Kidney tubule cell (primary cell): ENCODE data around the gene TMEM87B.

Experiments used
- DNase-seq: peaks from one replicate; pipeline ENCODE4 v3.0.0-alpha.2; 2018; ENCODE audit warnings: low spot score

The TMEM87B gene

DNA sequence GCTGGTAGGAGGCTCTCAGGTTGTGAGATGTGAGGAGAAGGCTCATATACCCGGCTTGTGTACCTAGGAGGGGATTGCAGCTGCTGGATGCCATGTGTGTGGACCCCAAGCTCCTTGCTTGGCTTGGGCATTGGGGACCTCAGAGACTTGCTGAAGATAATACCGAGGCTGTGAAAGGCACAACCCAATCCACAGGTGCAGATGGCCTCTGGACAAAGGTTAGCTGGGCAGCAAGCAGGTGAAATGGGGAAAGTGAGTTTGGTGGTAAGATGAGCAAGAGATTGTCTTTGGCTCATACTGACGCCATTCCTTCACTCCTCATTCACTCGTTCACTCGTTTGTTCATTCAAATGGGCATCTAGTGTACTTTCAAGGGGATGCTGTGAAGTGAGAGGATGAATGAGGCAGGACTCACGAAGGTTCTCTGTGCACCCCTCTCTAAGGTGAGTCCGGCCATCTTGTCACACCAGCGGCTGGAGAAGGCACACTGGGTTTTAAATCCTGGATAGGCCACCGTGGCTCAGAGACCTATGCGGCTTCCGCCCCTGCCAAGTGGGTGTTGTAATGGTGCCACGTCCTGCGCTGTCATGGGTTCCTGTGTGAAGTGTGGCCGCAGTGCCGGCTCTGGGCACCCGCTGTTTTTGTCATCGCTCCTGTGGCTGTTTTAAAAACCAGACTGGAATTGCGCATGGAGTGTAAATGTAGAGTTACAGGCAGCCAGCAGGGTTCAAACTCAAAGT is 96.8 kb downstream of the TMEM87B start:
- DNase-seq = no peak

- no peak for DNase-seq
These were observed 97.6 kb downstream of the TMEM87B start for GRCh38 chr2:112152476-112153178.

- no peak for DNase-seq
These were observed 98.1 kb downstream of the TMEM87B start for GRCh38 chr2:112153179-112153490.

DNA sequence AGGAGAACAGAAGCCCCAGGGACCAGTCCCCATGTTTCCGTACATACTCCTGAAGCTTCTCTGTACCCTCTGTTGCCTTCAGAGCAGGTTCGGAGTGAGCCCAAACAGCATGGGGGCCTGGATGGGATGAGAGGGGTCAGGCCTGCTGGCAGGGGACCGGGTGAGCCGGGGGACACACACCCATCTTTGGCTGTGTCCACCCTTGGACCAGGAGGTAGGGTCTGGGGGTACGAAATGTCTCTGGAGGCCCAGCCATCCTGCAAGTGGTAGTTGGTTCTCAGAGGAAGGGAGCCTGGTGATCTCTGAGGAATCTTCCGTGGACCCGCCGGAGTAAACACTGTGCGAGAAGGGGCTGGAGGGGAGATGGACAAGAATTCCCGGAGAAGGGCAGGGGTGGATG is 98.4 kb downstream of the TMEM87B start:
- DNase-seq = no peak

- no peak for DNase-seq
These were observed 99.4 kb downstream of the TMEM87B start for GRCh38 chr2:112154246-112155117.

DNA sequence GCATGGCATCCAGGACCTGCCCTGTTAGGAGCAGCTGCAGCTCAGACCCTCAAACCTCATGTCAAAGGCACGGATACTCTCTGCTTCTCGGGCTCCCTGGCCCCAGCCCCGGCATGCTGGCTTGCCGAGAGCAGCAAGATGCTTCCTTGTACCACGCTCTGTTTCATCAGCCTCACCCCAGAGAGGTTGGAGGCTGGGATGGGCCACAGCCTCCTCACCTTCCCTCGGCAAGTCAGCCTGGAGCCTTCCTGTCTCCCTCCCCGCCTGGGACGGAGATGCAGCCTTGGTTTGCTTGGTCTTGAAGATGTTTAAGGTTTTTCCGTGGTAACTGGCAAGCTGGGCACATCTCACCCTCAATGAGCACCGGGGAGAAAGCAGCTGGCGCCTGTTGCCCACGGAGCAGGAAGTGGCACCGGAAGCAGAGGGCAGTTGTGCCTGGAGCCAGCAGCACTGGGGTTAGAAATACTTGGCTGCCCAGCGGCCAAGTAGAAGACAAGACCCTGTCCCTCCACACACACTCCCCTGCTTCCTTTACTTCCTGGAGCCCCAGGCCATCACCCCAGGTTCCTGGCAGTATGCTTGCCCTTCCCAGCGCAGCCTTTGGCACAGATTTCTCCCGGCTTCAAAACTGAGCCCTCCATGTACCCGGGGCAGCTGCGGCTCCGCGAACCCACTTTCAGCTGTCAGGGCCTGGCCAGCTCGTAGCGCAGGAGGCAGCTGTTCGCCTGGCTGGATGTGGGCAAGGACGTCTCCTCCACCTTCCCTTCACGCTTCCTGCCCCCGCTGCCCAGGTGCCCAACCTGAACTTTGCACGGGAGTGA is 100.5 kb downstream of the TMEM87B start:
- no peak for DNase-seq

DNA sequence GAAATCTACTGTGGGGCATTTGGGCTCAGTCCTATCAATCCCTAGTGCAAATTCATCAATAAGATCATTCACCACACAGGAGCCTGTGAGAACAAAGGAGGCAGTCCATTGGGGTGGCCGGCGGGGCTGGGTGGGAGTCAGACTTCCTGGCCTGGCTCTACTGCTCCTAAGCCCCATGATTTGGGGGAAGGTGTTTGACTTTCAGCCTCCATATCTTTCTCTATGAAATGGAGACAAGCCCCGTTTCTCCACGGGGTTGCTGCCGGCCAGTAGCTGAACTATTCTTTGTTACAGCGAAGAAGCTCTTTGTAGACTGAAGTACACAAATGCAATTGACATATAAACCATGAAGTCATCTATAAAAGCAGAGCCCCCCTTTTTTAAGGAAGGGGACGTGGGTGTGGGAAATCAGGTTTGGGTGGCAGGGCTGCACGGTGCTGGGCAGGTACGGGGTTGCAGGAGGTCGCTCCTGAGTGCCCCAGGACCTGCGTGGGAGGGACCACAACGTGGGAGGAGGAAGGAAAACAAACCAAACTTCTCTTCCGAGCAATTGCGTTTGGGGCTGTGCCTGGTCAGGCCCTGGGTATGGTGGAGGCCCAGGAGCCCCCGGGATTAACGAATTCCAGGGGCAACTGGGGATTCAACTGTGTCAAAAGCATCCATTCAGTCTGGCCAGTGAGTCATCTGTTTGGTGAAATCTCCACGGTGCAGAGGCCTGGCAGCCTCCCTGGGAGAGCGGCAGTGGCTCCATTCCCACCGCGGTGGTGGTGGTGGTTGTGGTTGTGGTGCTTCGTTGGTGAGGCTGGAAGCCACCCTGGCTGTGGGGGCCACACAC is 101.3 kb downstream of the TMEM87B start:
- DNase-seq = peak; percentile 71

- no peak for DNase-seq
These were observed 102.4 kb downstream of the TMEM87B start for GRCh38 chr2:112157472-112157871.

- DNase-seq = no peak
These were observed 104.4 kb downstream of the TMEM87B start for GRCh38 chr2:112159454-112159921.

- no peak for DNase-seq
These were observed 105.5 kb downstream of the TMEM87B start for GRCh38 chr2:112160283-112161250.

- DNase-seq = no peak
These were observed 106.5 kb downstream of the TMEM87B start for GRCh38 chr2:112161431-112162145.

DNA sequence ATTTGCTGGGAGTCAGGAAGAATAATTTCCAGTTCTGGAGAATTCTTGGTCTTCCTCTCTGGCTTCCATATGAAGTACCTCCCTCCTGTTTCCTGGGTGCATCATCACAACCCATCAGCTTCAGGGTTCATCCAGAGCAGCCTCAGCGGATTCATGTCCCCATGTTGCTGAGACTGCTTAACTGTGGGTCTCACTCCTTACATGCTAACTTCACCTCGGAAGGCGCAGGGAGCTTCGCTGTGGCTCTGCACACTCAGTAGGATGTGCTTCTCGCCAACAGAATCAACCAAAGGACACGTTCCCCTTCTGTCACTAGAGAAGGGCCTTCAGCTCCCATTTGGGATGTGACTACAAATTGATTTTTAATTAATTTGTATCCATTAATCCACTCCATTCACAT is 107.3 kb downstream of the TMEM87B start:
- DNase-seq = no peak

GRCh38 chr2:112162956-112163355 is 107.9 kb downstream of the TMEM87B start:
- DNase-seq = no peak

- peak; percentile 27 for DNase-seq
These were observed 108.5 kb downstream of the TMEM87B start for GRCh38 chr2:112163541-112163981.

DNA sequence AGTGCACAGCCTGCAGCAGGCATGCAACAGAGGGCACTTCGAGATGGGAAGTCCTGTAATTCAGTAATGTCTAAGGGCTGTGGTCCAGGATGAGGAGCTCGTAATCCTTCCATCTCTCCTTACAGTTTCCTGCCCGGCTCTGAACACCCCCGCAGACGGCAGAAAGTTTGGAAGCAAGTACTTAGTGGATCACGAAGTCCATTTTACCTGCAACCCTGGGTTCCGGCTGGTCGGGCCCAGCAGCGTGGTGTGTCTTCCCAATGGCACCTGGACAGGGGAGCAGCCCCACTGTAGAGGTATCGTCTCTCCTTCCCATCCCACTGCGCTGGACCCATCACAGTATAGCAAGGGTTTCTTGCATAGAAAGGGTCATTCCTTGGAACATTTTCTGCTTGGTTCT is 109.8 kb downstream of the TMEM87B start:
- no peak for DNase-seq

- DNase-seq = no peak
These were observed 110.2 kb downstream of the TMEM87B start for GRCh38 chr2:112165296-112165695.

DNA sequence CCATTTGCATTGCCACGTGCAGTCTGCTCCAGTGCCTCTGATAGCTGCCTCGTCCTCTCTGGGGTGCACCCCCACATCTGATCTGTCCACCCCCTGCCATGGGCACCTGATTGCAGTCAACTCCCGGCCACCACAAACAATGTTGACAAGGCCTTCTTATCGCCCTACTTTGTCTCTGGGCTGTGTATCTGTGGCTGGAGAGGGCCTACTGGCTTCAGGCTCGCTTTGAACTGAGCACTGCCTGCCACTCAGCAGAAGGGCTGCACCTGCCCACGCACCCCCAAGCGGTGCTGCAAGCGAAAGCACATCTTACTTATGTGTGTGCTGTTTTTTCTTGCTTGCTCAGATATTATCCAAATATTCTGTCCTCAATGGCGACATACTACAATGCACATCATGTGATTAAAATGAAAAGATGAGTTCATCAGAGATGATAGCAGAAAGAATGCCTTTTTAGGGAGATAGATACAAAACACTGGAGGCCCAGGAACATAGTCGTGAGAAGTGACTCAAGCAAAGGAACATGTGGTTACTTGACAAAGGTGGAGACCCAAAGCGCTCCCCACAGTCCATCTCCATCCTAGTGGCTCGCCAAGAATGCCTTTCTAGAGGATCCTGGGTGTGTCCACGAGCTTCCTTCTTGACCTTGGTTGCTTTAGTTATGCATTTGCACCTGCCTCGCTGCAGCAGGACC is 111.9 kb downstream of the TMEM87B start:
- DNase-seq = no peak

DNA sequence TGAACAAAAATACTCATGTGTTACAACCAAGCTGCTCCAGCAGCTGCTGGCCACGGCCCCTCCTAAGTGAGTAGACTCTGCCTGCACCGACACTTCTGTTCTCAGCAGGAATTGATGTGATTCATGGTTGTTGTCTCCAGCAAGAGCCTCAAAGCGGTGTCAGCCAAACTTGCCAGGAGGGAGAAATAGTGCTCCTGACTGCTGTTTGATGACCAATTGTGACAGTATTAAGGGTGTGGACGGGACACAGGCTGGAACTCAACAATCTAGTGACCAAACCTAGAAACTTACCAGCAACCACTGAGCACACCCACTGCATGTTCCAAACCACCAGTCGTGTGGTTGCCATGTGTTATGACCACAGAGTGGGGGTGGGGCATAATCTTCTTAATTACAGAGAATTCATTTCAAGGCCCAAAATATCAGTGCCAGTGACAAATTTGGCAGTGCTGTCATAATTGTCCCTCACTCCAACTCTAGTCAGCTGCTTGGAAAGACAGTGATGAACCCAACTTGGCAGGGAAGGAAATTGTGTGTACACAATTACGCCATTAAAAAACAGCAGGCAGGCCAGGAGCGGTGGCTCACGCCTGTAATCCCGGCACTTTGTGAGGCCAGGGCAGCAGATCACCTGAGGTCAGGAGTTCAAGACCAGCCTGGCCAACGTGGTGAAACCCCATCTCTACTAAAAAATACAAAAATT is 113.5 kb downstream of the TMEM87B start:
- DNase-seq = no peak
